Measurements from ENCODE around the gene APP.

Gene APP

DNA sequence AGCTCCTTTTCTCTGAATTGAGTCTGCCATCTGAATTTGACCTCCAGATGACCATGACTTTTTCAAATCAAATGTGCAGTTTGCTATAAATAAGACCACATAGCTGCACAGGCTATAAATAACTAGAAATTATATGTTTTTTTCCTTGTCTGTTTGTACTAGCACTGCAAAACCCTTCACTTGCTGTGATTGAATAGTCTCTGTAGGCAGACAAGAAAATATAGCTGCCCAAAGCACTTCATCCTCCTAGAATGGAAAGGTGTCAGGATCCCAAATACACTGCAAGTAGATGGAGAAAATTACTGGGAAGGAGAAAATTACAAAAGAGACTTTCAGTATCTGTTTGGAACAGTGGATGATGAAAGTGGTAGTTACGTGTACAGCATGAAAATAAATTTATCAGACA, 175.8 kb downstream of the APP start:
- no peak for TF ChIP-seq CTCF (conservative IDR thresholded peaks at IDR 0.05; ENCODE audit: low read depth, low read length)
- H3K36me3 ChIP-seq (ENCODE audit: insufficient read depth): no peaks in the 10 kb centered on the region
- no peaks in the 10 kb centered on the region for H3K79me2 ChIP-seq (ENCODE audit: insufficient read depth, low read depth)
- H3K27me3 ChIP-seq (ENCODE audit: insufficient read depth, low read depth): no peaks in the 10 kb centered on the region
- H3K4me1 ChIP-seq (ENCODE audit: low read depth, poor library complexity, severe bottlenecking): peaks cover 6% of the 10 kb centered on the region
- H4K20me1 ChIP-seq (ENCODE audit: insufficient read depth): no peaks in the 10 kb centered on the region
- H3K27ac ChIP-seq: no peak overlapping the region
- H2AFZ ChIP-seq (ENCODE audit: low read depth): no peak overlapping the region
- no peak overlapping the region for H3K4me3 ChIP-seq (IDR thresholded peaks at IDR 0.05; ENCODE audit: insufficient read depth, low read depth, low read length)
- no peak overlapping the region for H3K4me2 ChIP-seq
- no peak overlapping the region for H3K9ac ChIP-seq

DNA sequence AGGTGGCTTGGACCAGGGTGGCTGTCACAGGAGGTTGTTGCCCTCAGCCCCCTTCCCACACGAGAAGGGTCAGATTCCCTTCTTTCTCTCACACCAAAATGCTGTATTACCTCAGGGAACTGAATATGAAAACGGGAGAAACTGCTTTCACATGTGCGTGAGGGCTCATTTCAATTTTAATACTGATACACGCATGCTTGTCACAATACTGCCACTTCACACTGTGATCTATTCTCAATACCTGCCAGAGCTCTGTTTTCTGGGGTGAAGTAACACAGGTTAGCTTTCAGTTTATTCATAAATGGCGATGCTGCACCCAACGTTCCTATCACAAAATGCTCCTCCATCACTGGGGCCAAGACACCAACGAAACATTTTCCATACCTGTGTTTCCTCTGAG, 181.8 kb downstream of the APP start:
- no peaks in the 10 kb centered on the region for H3K27me3 ChIP-seq (ENCODE audit: insufficient read depth, low read depth)
- H3K4me1 ChIP-seq (ENCODE audit: low read depth, poor library complexity, severe bottlenecking): no peaks in the 10 kb centered on the region
- H3K4me2 ChIP-seq: no peak overlapping the region
- no peak overlapping the region for H3K9ac ChIP-seq
- no peak overlapping the region for H3K4me3 ChIP-seq (IDR thresholded peaks at IDR 0.05; ENCODE audit: insufficient read depth, low read depth, low read length)
- H3K27ac ChIP-seq: no peak overlapping the region
- H3K79me2 ChIP-seq (ENCODE audit: insufficient read depth, low read depth): no peaks in the 10 kb centered on the region
- no peaks in the 10 kb centered on the region for H4K20me1 ChIP-seq (ENCODE audit: insufficient read depth)
- H3K36me3 ChIP-seq (ENCODE audit: insufficient read depth): no peaks in the 10 kb centered on the region
- H2AFZ ChIP-seq (ENCODE audit: low read depth): no peak overlapping the region
- TF ChIP-seq CTCF (conservative IDR thresholded peaks at IDR 0.05; ENCODE audit: low read depth, low read length): no peak

DNA sequence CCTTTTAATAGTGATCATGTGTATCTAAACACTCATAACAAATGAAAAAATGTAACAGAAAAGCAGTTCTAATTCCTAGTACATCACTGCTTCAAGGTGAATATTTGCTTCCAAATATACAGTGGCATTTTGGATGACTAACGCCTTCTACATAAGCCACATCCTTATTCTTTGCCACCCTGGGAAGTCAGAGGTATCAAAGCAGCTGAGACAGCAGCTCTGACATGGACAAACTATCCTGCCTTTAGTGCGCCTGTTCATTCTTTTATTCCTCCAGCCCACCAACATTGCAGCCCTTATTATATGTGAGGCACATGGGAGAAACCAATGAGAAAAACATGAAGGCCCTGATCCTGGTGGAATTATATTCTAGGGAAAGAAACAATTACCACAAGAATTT, 183.0 kb downstream of the APP start:
- H3K36me3 ChIP-seq (ENCODE audit: insufficient read depth): no peaks in the 10 kb centered on the region
- H3K4me1 ChIP-seq (ENCODE audit: low read depth, poor library complexity, severe bottlenecking): no peaks in the 10 kb centered on the region
- no peaks in the 10 kb centered on the region for H3K79me2 ChIP-seq (ENCODE audit: insufficient read depth, low read depth)
- H3K9ac ChIP-seq: no peak overlapping the region
- H3K27ac ChIP-seq: no peak overlapping the region
- H3K27me3 ChIP-seq (ENCODE audit: insufficient read depth, low read depth): no peaks in the 10 kb centered on the region
- TF ChIP-seq CTCF (conservative IDR thresholded peaks at IDR 0.05; ENCODE audit: low read depth, low read length): no peak
- no peak overlapping the region for H3K4me3 ChIP-seq (IDR thresholded peaks at IDR 0.05; ENCODE audit: insufficient read depth, low read depth, low read length)
- no peak overlapping the region for H2AFZ ChIP-seq (ENCODE audit: low read depth)
- H3K4me2 ChIP-seq: no peak overlapping the region
- H4K20me1 ChIP-seq (ENCODE audit: insufficient read depth): no peaks in the 10 kb centered on the region

DNA sequence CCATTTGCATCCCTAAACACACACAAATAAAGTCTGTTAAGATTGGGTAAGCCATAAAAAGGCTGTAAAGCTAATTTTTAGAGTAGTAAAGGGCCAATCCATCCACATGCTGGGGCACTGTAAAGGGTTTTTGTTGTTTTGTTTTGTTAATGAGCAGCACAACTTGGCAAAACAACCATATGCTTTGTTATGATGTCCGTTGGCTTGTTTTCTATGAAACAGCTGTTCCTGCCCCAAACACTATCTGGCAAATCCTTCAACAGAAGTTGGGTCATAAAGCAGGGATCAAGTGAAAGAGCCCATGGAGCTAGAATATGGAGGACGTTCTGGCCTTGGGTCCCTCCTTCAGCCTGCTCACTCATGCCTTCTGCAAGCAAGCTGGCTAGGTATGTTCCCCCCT, 183.6 kb downstream of the APP start:
- no peak for TF ChIP-seq CTCF (conservative IDR thresholded peaks at IDR 0.05; ENCODE audit: low read depth, low read length)
- H3K4me1 ChIP-seq (ENCODE audit: low read depth, poor library complexity, severe bottlenecking): no peaks in the 10 kb centered on the region
- no peak overlapping the region for H3K27ac ChIP-seq
- no peaks in the 10 kb centered on the region for H4K20me1 ChIP-seq (ENCODE audit: insufficient read depth)
- H3K27me3 ChIP-seq (ENCODE audit: insufficient read depth, low read depth): no peaks in the 10 kb centered on the region
- no peak overlapping the region for H3K4me3 ChIP-seq (IDR thresholded peaks at IDR 0.05; ENCODE audit: insufficient read depth, low read depth, low read length)
- H3K36me3 ChIP-seq (ENCODE audit: insufficient read depth): no peaks in the 10 kb centered on the region
- H3K4me2 ChIP-seq: no peak overlapping the region
- no peaks in the 10 kb centered on the region for H3K79me2 ChIP-seq (ENCODE audit: insufficient read depth, low read depth)
- no peak overlapping the region for H3K9ac ChIP-seq
- no peak overlapping the region for H2AFZ ChIP-seq (ENCODE audit: low read depth)

DNA sequence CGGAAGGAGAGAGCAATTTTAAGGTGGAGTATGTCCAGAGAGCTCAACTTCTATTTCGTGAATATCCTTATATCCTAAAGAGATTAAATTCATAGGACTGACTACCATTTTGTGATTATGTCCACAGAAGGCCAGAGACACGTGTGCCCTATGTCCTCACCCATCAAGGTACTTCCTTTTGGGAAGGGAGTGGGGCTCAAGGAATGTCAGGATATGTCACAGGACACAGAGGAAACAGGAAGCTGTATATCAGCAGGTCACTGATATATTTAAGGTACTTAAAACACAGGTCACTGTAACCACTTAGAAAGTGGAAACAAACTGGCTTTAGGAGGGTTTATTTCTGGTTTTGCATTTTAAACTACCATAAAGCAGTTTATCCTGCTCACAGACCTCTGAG, 184.6 kb downstream of the APP start:
- H3K36me3 ChIP-seq (ENCODE audit: insufficient read depth): no peaks in the 10 kb centered on the region
- no peak overlapping the region for H2AFZ ChIP-seq (ENCODE audit: low read depth)
- TF ChIP-seq CTCF (conservative IDR thresholded peaks at IDR 0.05; ENCODE audit: low read depth, low read length): no peak
- no peak overlapping the region for H3K4me3 ChIP-seq (IDR thresholded peaks at IDR 0.05; ENCODE audit: insufficient read depth, low read depth, low read length)
- H3K79me2 ChIP-seq (ENCODE audit: insufficient read depth, low read depth): no peaks in the 10 kb centered on the region
- H4K20me1 ChIP-seq (ENCODE audit: insufficient read depth): no peaks in the 10 kb centered on the region
- no peaks in the 10 kb centered on the region for H3K4me1 ChIP-seq (ENCODE audit: low read depth, poor library complexity, severe bottlenecking)
- H3K9ac ChIP-seq: no peak overlapping the region
- H3K27ac ChIP-seq: no peak overlapping the region
- no peaks in the 10 kb centered on the region for H3K27me3 ChIP-seq (ENCODE audit: insufficient read depth, low read depth)
- H3K4me2 ChIP-seq: no peak overlapping the region
